ENCODE measurements around the gene KDM3A. TPM values are rescaled to one million over a fixed set of nuclear protein-coding genes. Genes with fewer than 3 reads are reported as not detected.
A peak's percentile ranks its signal among the peaks of the same experiment; 100 is the strongest.
"Not testable (repeated sequence)": the region's sequence is repeated elsewhere in the genome, so short reads cannot be mapped to it uniquely, and the experiment has no call there.

Gene KDM3A
- total RNA-seq, 2 experiments from 2014 or later, result 55.6 to 64.9 TPM

GRCh38 chr2:86485103-86485502 is 43.9 kb downstream of the KDM3A start:
- Mint-ChIP-seq H3K4me1 (ENCODE audit: low read depth) (peaks cover 47% of the 10 kb centered on the region), H3K4me3 (no peak overlapping the region), H3K36me3 (peaks cover 84% of the 10 kb centered on the region), H3K9me3 (no peaks in the 10 kb centered on the region), H3K27me3 (no peaks in the 10 kb centered on the region), H3K27ac (peak overlapping the region; percentile 19)
- POLR2A ChIA-PET, result interaction anchor here (1.1 kb wide), 1 partner anchor 138 kb away, joined by 3 read pairs; no protein-coding TSS in a partner anchor
- intact Hi-C loops (cut with micrococcal nuclease), result loop anchor here (1.0 kb wide), 1 partner anchor 43 kb away; no protein-coding TSS in a partner anchor
- peak; percentile 15 for DNase-seq
- CTCF ChIA-PET, result no interaction called here

- Mint-ChIP-seq H3K9me3 (no peaks in the 10 kb centered on the region), H3K27ac (no peak overlapping the region), H3K4me3 (no peak overlapping the region), H3K27me3 (no peaks in the 10 kb centered on the region), H3K4me1 (ENCODE audit: low read depth) (peaks cover 46% of the 10 kb centered on the region), H3K36me3 (peaks cover 83% of the 10 kb centered on the region)
- DNase-seq, result no peak
- intact Hi-C loops (cut with micrococcal nuclease), result loop anchor here (1.0 kb wide), 1 partner anchor 44 kb away; no protein-coding TSS in a partner anchor
- ChIA-PET POLR2A (interaction anchor here (1.1 kb wide), 1 partner anchor 137 kb away, joined by 3 read pairs; no protein-coding TSS in a partner anchor), CTCF (interaction anchor here (1.6 kb wide), 1 partner anchor 44 kb away, joined by 3 read pairs; no protein-coding TSS in a partner anchor)
Observed at GRCh38 chr2:86485802-86486201, 44.6 kb downstream of the KDM3A start.

GRCh38 chr2:86487062-86487461 is 45.9 kb downstream of the KDM3A start:
- H3K27ac Mint-ChIP-seq, result no peak overlapping the region
- intact Hi-C loops (cut with micrococcal nuclease), result no loop called here
- peaks cover 43% of the 10 kb centered on the region for H3K4me1 Mint-ChIP-seq (ENCODE audit: low read depth)
- POLR2A ChIA-PET, result interaction anchor here (1.3 kb wide), 1 partner anchor 9 kb away, joined by 3 read pairs; no protein-coding TSS in a partner anchor
- H3K4me3 Mint-ChIP-seq, result no peak overlapping the region
- no peaks in the 10 kb centered on the region for H3K9me3 Mint-ChIP-seq
- H3K27me3 Mint-ChIP-seq, result no peaks in the 10 kb centered on the region
- no peak for DNase-seq
- CTCF ChIA-PET, result interaction anchor here (1.6 kb wide), 1 partner anchor 45 kb away, joined by 3 read pairs; no protein-coding TSS in a partner anchor
- peaks cover 86% of the 10 kb centered on the region for H3K36me3 Mint-ChIP-seq

- POLR2A ChIA-PET, result no interaction called here
- Mint-ChIP-seq H3K4me3 (no peak overlapping the region), H3K36me3 (peaks cover 78% of the 10 kb centered on the region), H3K27me3 (no peaks in the 10 kb centered on the region), H3K9me3 (no peaks in the 10 kb centered on the region), H3K4me1 (ENCODE audit: low read depth) (peaks cover 31% of the 10 kb centered on the region), H3K27ac (no peak overlapping the region)
- intact Hi-C loops (cut with micrococcal nuclease), result no loop called here
- CTCF ChIA-PET, result no interaction called here
- DNase-seq, result no peak
Observed at GRCh38 chr2:86488561-86489250, 47.5 kb downstream of the KDM3A start.

GRCh38 chr2:86489542-86489941 is 48.4 kb downstream of the KDM3A start:
- H3K27ac Mint-ChIP-seq, result peak overlapping the region; percentile 55
- H3K9me3 Mint-ChIP-seq, result peaks cover under 1% of the 10 kb centered on the region
- ChIA-PET POLR2A (no interaction called here), CTCF (no interaction called here)
- intact Hi-C loops (cut with micrococcal nuclease), result no loop called here
- H3K4me1 Mint-ChIP-seq (ENCODE audit: low read depth), result peaks cover 27% of the 10 kb centered on the region
- peaks cover 77% of the 10 kb centered on the region for H3K36me3 Mint-ChIP-seq
- H3K27me3 Mint-ChIP-seq, result no peaks in the 10 kb centered on the region
- DNase-seq, result no peak
- no peak overlapping the region for H3K4me3 Mint-ChIP-seq

- Mint-ChIP-seq H3K27me3 (no peaks in the 10 kb centered on the region), H3K9me3 (peaks cover 5% of the 10 kb centered on the region), H3K36me3 (peaks cover 78% of the 10 kb centered on the region), H3K4me3 (no peak overlapping the region), H3K4me1 (ENCODE audit: low read depth) (peaks cover 20% of the 10 kb centered on the region), H3K27ac (no peak overlapping the region)
- ChIA-PET CTCF (no interaction called here), POLR2A (no interaction called here)
- intact Hi-C loops (cut with micrococcal nuclease), result no loop called here
- no peak for DNase-seq
Observed at GRCh38 chr2:86490245-86490644, 49.1 kb downstream of the KDM3A start.

- Mint-ChIP-seq H3K36me3 (peaks cover 78% of the 10 kb centered on the region), H3K4me3 (no peak overlapping the region), H3K27ac (no peak overlapping the region), H3K9me3 (peaks cover 5% of the 10 kb centered on the region), H3K27me3 (no peaks in the 10 kb centered on the region), H3K4me1 (ENCODE audit: low read depth) (peaks cover 11% of the 10 kb centered on the region)
- no peak for DNase-seq
- ChIA-PET POLR2A (no interaction called here), CTCF (no interaction called here)
- intact Hi-C loops (cut with micrococcal nuclease), result no loop called here
Observed at GRCh38 chr2:86491088-86491487, 49.9 kb downstream of the KDM3A start.

- DNase-seq, result no peak
- Mint-ChIP-seq H3K9me3 (peaks cover 5% of the 10 kb centered on the region), H3K4me1 (ENCODE audit: low read depth) (peaks cover 6% of the 10 kb centered on the region), H3K4me3 (no peak overlapping the region), H3K27me3 (no peaks in the 10 kb centered on the region), H3K27ac (no peak overlapping the region), H3K36me3 (peaks cover 76% of the 10 kb centered on the region)
- ChIA-PET POLR2A (no interaction called here), CTCF (no interaction called here)
- intact Hi-C loops (cut with micrococcal nuclease), result no loop called here
Observed at GRCh38 chr2:86492048-86492453, 50.9 kb downstream of the KDM3A start.

- H3K27me3 Mint-ChIP-seq; H3K4me1 Mint-ChIP-seq (ENCODE audit: low read depth); H3K4me3 Mint-ChIP-seq; DNase-seq; CTCF ChIA-PET; H3K27ac Mint-ChIP-seq; intact Hi-C loops (cut with micrococcal nuclease): not testable (repeated sequence)
- Mint-ChIP-seq H3K36me3 (peaks cover 86% of the 10 kb centered on the region), H3K9me3 (peaks cover 34% of the 10 kb centered on the region)
- POLR2A ChIA-PET, result interaction anchor here (1.4 kb wide), 1 partner anchor 9 kb away, joined by 3 read pairs; no protein-coding TSS in a partner anchor
Observed at GRCh38 chr2:86496391-86496790, 55.2 kb downstream of the KDM3A start.

- Mint-ChIP-seq H3K4me1 (ENCODE audit: low read depth) (no peaks in the 10 kb centered on the region), H3K27me3 (no peaks in the 10 kb centered on the region), H3K4me3 (no peak overlapping the region), H3K27ac (no peak overlapping the region), H3K36me3 (peaks cover 96% of the 10 kb centered on the region), H3K9me3 (peaks cover 38% of the 10 kb centered on the region)
- no peak for DNase-seq
- intact Hi-C loops (cut with micrococcal nuclease), result no loop called here
- ChIA-PET CTCF (no interaction called here), POLR2A (no interaction called here)
Observed at GRCh38 chr2:86498468-86499260, 57.5 kb downstream of the KDM3A start.

- DNase-seq, result no peak
- peaks cover 95% of the 10 kb centered on the region for H3K36me3 Mint-ChIP-seq
- H3K27ac Mint-ChIP-seq, result no peak overlapping the region
- H3K4me3 Mint-ChIP-seq, result no peak overlapping the region
- intact Hi-C loops (cut with micrococcal nuclease), result no loop called here
- no peaks in the 10 kb centered on the region for H3K27me3 Mint-ChIP-seq
- H3K9me3 Mint-ChIP-seq, result peaks cover 38% of the 10 kb centered on the region
- CTCF ChIA-PET, result no interaction called here
- no peaks in the 10 kb centered on the region for H3K4me1 Mint-ChIP-seq (ENCODE audit: low read depth)
- POLR2A ChIA-PET, result no interaction called here
Observed at GRCh38 chr2:86499326-86499725, 58.2 kb downstream of the KDM3A start.

GRCh38 chr2:86500325-86501083 is 59.3 kb downstream of the KDM3A start:
- Mint-ChIP-seq H3K36me3 (peaks cover 94% of the 10 kb centered on the region), H3K27me3 (no peaks in the 10 kb centered on the region), H3K4me1 (ENCODE audit: low read depth) (no peaks in the 10 kb centered on the region), H3K4me3 (no peak overlapping the region), H3K27ac (no peak overlapping the region), H3K9me3 (peaks cover 32% of the 10 kb centered on the region)
- intact Hi-C loops (cut with micrococcal nuclease), result no loop called here
- CTCF ChIA-PET, result no interaction called here
- POLR2A ChIA-PET, result no interaction called here
- no peak for DNase-seq
